Mucosa of descending colon (tissue), 3 donors: Measurements from ENCODE around the gene HOXD11. TPM values are rescaled to one million over a fixed set of nuclear protein-coding genes. Genes with fewer than 3 reads are reported as not detected.
A peak's percentile ranks its signal among the peaks of the same experiment; 100 is the strongest.

ENCODE experiments used
- ATAC-seq: fragments of 200-7000 bp; cut with Tn5 transposase; one replicate; pipeline ENCODE4 v1.9.1; 2020; ENCODE audit warnings: mild to moderate bottlenecking, moderate library complexity
- DNase-seq, 3 donors: peaks; one replicate each; pipeline ENCODE4 v3.0.0-alpha.2; 2020
- H3K36me3 ChIP-seq: fragments of 200-600 bp; one replicate; pipeline ENCODE4 v1.8.0; 2021; ENCODE audit warnings: low read depth, mild to moderate bottlenecking
- H3K4me1 ChIP-seq: fragments of 200-600 bp; one replicate; pipeline ENCODE4 v1.8.0; 2021; ENCODE audit warnings: low read depth, mild to moderate bottlenecking
- H3K4me3 ChIP-seq: fragments of 200-600 bp; one replicate; pipeline ENCODE4 v1.8.0; 2021; ENCODE audit warnings: mild to moderate bottlenecking
- H3K9me3 ChIP-seq: fragments of 200-600 bp; one replicate; pipeline ENCODE4 v1.8.0; 2021; ENCODE audit warnings: mild to moderate bottlenecking
- CTCF ChIP-seq: fragments of 200-600 bp; IDR thresholded peaks from one replicate; pipeline ENCODE4 v1.8.0; 2022; ENCODE audit warnings: antibody characterized with exemption, mild to moderate bottlenecking
- intact Hi-C, 2 donors: fragments of 100-400 bp; cut with DNase I in 1 of 2; cut with micrococcal nuclease in 1 of 2; formaldehyde crosslinking; loops; one replicate each; pipeline versions ENCODE4 v1.11.0 to v1.11.1; 2022; cut with DNase I, micrococcal nuclease
- total RNA-seq, 3 donors: library from RNA; stranded (reverse); fragmentation: NEBNext Ultra II Directional in 2 of 3; extraction: Animal tissue kit (Norgen Biotek cat#: 25700) in 2 of 3; gene quantifications; one replicate each; pipeline versions ENCODE4 v1.2.1 to v1.2.4, GENCODE V29; 2021 to 2023
- donor health status: DM: no; HTN: no; CAD: no; lungs with moderate emphysema.
- donor health status: DM: no; HTN: no; CAD: no.
- donor health status: DM: no; HTN: yes; CAD: no.

HOXD11 gene
- total RNA-seq, 3 donors from 2014 or later = 1.2 to 2.1 (median 2.1) TPM

DNA sequence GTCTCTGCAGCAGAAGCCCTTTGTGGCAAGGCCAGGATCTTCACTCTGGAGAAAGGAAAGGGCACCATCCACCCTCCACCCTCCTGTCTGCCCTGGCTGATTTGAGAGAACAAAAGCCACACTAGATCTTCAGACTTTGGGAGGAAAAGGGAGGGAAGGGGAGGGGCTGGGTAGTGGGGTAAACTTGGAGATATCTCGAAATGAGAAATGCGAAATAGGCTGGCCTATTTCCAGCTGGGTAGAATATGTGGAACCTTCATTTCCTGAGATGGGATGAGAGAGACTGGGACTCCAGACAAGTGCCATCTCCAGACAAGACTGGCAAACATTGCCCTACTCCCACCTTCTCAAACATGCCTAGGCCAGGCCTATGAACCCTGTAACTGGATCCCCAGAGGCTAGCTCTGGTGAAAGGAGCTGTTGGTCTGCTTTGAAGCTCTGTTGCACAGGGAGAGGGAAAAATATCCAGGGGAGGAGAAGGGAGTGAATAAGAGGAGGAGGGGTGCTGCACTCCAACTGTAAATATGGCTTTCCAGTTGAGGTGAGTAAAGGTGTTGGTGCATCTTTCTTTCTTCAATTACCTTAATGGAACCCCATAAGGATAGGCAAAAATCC lies 5.8 kb upstream of the HOXD11 start:
- ATAC-seq = no peak
- no peak for TF ChIP-seq CTCF
- Histone ChIP-seq H3K36me3 (no peaks in the 10 kb centered on the region), H3K9me3 (no peaks in the 10 kb centered on the region), H3K4me3 (no peak overlapping the region), H3K4me1 (peaks cover 22% of the 10 kb centered on the region)
- DNase-seq = no peak
- intact Hi-C loops = no loop called here

DNA sequence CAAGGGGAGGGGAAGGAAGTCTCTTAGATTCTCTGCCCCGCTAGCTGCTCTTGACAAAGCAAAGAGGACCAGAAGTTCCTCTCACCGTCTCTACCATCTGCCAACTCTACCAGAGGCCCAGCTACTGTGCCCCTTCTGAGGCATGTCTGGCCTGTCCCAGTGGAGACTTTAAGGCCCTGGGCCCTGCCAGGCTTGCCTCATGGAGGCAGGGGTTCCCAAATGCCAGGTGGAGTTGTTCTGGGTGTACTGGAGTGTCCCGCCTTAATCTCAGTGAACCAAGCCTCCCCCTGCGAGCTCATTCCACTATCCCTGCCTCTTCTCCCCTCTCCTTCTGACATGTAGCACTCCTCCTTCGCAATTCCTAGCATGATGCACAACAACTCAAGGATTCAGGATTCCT lies 5.2 kb upstream of the HOXD11 start:
- no peaks in the 10 kb centered on the region for H3K36me3 ChIP-seq
- H3K9me3 ChIP-seq = no peaks in the 10 kb centered on the region
- ATAC-seq = no peak
- DNase-seq = no peak
- intact Hi-C loops = no loop called here
- H3K4me1 ChIP-seq = peaks cover 22% of the 10 kb centered on the region
- TF ChIP-seq CTCF = no peak
- no peak overlapping the region for H3K4me3 ChIP-seq

DNA sequence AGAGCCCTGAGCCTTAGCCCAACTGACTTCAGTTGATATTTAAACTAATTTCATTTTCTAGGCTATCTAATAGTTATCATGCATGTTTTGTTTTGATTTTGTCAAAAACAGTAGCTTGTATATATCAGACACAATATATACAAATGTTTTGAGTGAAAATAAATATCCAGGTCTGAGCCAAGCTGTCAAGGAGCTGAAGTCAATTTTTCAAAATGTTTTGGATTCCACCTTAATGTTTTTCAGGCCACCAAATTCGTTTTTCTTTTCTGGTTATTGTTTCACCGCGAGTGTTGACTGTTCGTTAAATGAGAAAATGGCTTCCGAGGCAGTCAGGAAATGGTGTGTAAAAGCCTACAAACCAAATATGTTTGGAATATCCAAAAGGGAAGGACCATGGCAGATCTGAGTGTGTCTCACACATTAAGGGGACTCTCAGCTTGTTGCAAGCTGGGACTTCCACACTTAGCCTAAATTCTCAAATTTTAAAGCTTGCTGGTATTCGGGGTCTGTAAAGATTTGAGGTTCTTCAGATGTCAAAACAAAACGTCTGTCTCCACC lies 4.7 kb upstream of the HOXD11 start:
- intact Hi-C loops = no loop called here
- Histone ChIP-seq H3K4me3 (no peak overlapping the region), H3K4me1 (peaks cover 20% of the 10 kb centered on the region), H3K36me3 (no peaks in the 10 kb centered on the region), H3K9me3 (no peaks in the 10 kb centered on the region)
- no peak for ATAC-seq
- TF ChIP-seq CTCF = no peak
- no peak for DNase-seq

DNA sequence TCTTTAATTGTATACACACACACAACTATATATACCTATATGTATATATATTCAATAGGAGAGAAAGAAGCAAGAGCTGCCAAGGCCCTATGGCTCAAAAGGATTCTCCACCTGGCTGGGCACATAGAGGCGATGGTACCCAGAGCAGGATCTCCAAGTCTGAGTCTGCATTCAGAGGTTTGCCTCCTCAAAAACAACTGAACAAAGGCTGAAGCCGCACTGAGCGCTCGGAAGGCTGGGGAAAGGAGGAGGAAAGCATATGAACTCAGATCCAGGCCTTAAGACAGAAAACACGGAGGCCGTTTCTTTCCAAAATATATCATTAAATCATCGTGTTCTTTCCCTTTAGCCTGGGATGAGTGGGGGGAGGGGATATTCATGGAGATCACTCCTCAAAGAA lies 3.9 kb upstream of the HOXD11 start:
- no peaks in the 10 kb centered on the region for H3K36me3 ChIP-seq
- DNase-seq = no peak
- H3K4me1 ChIP-seq = peaks cover 20% of the 10 kb centered on the region
- H3K4me3 ChIP-seq = no peak overlapping the region
- no peak for ATAC-seq
- intact Hi-C loops = no loop called here
- TF ChIP-seq CTCF = no peak
- no peaks in the 10 kb centered on the region for H3K9me3 ChIP-seq

- H3K4me3 ChIP-seq = no peak overlapping the region
- peaks cover 23% of the 10 kb centered on the region for H3K4me1 ChIP-seq
- DNase-seq (peak in 1 of 3 donors; percentile 29), ATAC-seq (no peak)
- H3K36me3 ChIP-seq = no peaks in the 10 kb centered on the region
- no peak for TF ChIP-seq CTCF
- intact Hi-C loops = no loop called here
- H3K9me3 ChIP-seq = no peaks in the 10 kb centered on the region
Observed at GRCh38 chr2:176103742-176104315, 3.3 kb upstream of the HOXD11 start.
